HG03095 (cell line): ENCODE results near the gene SLITRK5.
A peak's percentile ranks its signal among the peaks of the same experiment; 100 is the strongest.

Source experiments
- ATAC-seq: cut with Tn5 transposase; IDR thresholded peaks from one replicate; pipeline ENCODE4 v1.9.1; 2021; ENCODE audit warnings: moderate library complexity; ENCODE audit not compliant: unreplicated experiment

Gene SLITRK5

GRCh38 chr13:87671031-87671752 lies at the start of gene SLITRK5:
Gene SLITRK5 (plus strand): TSS chr13:87671371. CDS start chr13:87675389, 4,018 bp downstream.
- ATAC-seq, result peak; percentile 94

- no peak for ATAC-seq
Observed at GRCh38 chr13:87622971-87623370, 48.2 kb upstream of the SLITRK5 start.

- no peak for ATAC-seq
Observed at GRCh38 chr13:87656306-87656705, 14.9 kb upstream of the SLITRK5 start.

GRCh38 chr13:87661471-87661870 lies 9.7 kb upstream of the SLITRK5 start:
- ATAC-seq, result no peak

GRCh38 chr13:87666831-87667230 lies 4.3 kb upstream of the SLITRK5 start:
- ATAC-seq, result no peak

- no peak for ATAC-seq
Observed at GRCh38 chr13:87667686-87668085, 3.5 kb upstream of the SLITRK5 start.

GRCh38 chr13:87669379-87669978 lies 1.7 kb upstream of the SLITRK5 start:
- no peak for ATAC-seq

- ATAC-seq, result no peak
Observed at GRCh38 chr13:87671753-87672605, 808 bp downstream of the SLITRK5 start.

- ATAC-seq, result no peak
Observed at GRCh38 chr13:87674247-87674738, 3.1 kb downstream of the SLITRK5 start.

- no peak for ATAC-seq
Observed at GRCh38 chr13:87675851-87676250, 4.7 kb downstream of the SLITRK5 start.

GRCh38 chr13:87676254-87677042 lies 5.3 kb downstream of the SLITRK5 start:
- no peak for ATAC-seq

- ATAC-seq, result no peak
Observed at GRCh38 chr13:87677043-87677495, 5.9 kb downstream of the SLITRK5 start.

GRCh38 chr13:87677496-87678371 lies 6.6 kb downstream of the SLITRK5 start:
- ATAC-seq, result no peak

- ATAC-seq, result no peak
Observed at GRCh38 chr13:87678372-87678752, 7.2 kb downstream of the SLITRK5 start.

- no peak for ATAC-seq
Observed at GRCh38 chr13:87680298-87680697, 9.1 kb downstream of the SLITRK5 start.

GRCh38 chr13:87684850-87685742 lies 13.9 kb downstream of the SLITRK5 start:
- no peak for ATAC-seq

- ATAC-seq, result no peak
Observed at GRCh38 chr13:87696458-87696857, 25.3 kb downstream of the SLITRK5 start.

GRCh38 chr13:87698268-87698667 lies 27.1 kb downstream of the SLITRK5 start:
- no peak for ATAC-seq

- no peak for ATAC-seq
Observed at GRCh38 chr13:87709947-87710346, 38.8 kb downstream of the SLITRK5 start.
